ENCODE measurements around the gene AUTS2.

DNA sequence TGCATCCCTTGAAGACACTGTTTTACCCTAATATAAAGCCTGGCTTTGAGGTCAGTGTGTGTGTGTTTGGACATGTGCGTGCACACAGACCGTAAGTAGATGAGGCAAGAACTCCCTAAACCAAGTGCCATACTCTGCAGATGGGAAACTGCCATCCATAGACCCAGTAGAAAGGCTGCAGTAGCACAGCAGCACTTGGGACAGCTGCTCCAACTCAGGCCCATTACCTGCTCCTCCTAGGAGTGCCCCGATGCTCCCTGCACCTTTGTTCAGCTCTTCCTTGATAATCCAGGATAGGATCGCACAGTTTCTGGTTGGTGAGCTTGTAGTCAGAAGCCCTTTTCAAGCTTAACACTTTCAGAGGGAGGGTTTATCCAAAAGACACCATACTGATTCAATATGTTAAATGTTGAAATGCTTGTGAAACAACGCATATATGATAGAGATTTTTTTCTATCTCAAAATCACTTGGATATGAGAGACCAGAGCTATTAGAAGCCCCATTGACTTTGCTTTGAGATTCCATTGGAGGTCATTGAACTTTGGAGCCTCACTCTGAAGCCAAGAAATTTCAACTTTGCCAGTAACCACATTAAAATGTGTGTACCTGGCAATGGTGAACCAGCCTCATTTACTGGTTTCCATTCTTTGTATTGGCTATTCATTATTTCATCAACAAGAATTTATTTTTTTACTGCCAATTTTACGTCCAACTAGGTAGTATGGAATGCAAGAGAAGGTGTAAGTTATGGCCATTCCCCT lies 776.7 kb downstream of the AUTS2 start:
- TF ChIP-seq CREB1 (CRISPR knock-in tag; IDR thresholded peaks at IDR 0.05; ENCODE audit: low read depth) (no peak), JUNB (IDR thresholded peaks at IDR 0.05; ENCODE audit: unreplicated experiment) (no peak), ZNF114 (CRISPR knock-in tag; IDR thresholded peaks at IDR 0.05) (no peak)
- TF ChIP-seq, protein P1, sequence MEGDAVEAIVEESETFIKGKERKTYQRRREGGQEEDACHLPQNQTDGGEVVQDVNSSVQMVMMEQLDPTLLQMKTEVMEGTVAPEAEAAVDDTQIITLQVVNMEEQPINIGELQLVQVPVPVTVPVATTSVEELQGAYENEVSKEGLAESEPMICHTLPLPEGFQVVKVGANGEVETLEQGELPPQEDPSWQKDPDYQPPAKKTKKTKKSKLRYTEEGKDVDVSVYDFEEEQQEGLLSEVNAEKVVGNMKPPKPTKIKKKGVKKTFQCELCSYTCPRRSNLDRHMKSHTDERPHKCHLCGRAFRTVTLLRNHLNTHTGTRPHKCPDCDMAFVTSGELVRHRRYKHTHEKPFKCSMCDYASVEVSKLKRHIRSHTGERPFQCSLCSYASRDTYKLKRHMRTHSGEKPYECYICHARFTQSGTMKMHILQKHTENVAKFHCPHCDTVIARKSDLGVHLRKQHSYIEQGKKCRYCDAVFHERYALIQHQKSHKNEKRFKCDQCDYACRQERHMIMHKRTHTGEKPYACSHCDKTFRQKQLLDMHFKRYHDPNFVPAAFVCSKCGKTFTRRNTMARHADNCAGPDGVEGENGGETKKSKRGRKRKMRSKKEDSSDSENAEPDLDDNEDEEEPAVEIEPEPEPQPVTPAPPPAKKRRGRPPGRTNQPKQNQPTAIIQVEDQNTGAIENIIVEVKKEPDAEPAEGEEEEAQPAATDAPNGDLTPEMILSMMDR (conservative IDR thresholded peaks at IDR 0.05; ENCODE audit: low read depth in 2 of 2) = no peak

Measured in GM23338 (cell line).